Measurements from ENCODE around the gene INVS.

Gene INVS

DNA sequence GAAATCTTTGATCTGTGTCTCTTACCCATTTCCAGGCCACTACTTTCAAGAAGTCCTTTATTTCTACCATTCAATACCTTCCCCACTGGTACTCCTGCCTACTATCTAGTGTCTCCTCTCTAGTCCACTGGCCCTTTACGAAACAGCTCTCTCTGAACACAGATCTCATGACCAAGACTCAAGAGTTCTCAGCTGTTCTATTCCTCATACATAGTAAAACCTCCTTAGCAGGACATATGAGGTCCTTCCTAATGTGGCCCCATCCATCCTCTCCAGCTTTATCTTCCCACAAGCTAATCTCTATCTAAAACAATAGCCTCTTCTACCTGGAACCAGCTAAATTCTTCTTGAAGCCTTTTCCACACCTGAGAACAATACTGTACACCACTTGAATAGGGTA, 251.1 kb downstream of the INVS start:
- no peaks in the 10 kb centered on the region for H3K36me3 ChIP-seq (ENCODE audit: insufficient read depth, low read length)
- H3K9ac ChIP-seq (ENCODE audit: low read length): no peak overlapping the region
- no peak overlapping the region for H3K4me3 ChIP-seq (ENCODE audit: low read depth in 1 of 2, low read length in 2 of 2)
- peaks cover 16% of the 10 kb centered on the region for H3K4me1 ChIP-seq (ENCODE audit: insufficient read depth, low read length)
- H3K27ac ChIP-seq (ENCODE audit: low read depth, low read length): no peak overlapping the region
- H3K9me3 ChIP-seq (ENCODE audit: low read length): no peaks in the 10 kb centered on the region
- H3K27me3 ChIP-seq (ENCODE audit: control insufficient read depth in 1 of 2, insufficient read depth in 2 of 2, low read length in 2 of 2): no peaks in the 10 kb centered on the region
